ENCODE measurements around the gene GSG1L2. TPM values are rescaled to one million over a fixed set of nuclear protein-coding genes. Genes with fewer than 3 reads are reported as not detected.

Gene GSG1L2
- polyA plus RNA-seq, 1 donor (not counting 4 experiments of a cell fraction or from before 2014, with no cell fraction given), result not detected

DNA sequence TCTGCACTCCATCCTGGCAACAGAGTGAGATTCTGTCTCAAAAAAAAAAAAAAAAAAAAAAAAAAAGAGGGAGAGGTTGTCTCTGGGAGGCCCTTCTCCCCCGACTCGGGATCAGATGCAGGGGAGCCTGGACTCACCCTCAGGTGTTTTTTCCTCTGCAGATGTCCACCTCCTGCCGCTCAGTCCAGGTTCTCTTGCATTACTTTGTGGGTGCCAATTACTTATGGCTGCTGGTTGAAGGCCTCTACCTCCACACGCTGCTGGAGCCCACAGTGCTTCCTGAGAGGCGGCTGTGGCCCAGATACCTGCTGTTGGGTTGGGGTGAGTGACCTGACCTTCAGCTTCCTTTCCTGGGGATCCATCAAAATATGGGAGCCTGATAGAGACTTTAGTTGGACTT is 37.9 kb upstream of the GSG1L2 start:
- Histone ChIP-seq H3K27ac (ENCODE audit: control insufficient read depth, insufficient read depth, low read length) (no peak overlapping the region), H2AFZ (ENCODE audit: control insufficient read depth, low read length) (no peak overlapping the region), H3K36me3 (ENCODE audit: control insufficient read depth in 2 of 2, extremely low read depth in 1 of 2, insufficient read depth in 2 of 2, low read length in 2 of 2) (no peaks in the 10 kb centered on the region), H3K9ac (ENCODE audit: control insufficient read depth, extremely low read depth, insufficient read depth, low read length) (no peak overlapping the region), H3K4me3 (ENCODE audit: control insufficient read depth in 2 of 3, extremely low read depth in 1 of 3, insufficient read depth in 2 of 3, low read depth in 1 of 3, low read length in 3 of 3) (no peak overlapping the region), H3K4me2 (ENCODE audit: control insufficient read depth, extremely low read depth, insufficient read depth, low read depth, low read length) (no peak overlapping the region), H3K27me3 (ENCODE audit: control insufficient read depth, extremely low read depth, insufficient read depth, low read length) (no peaks in the 10 kb centered on the region), H3K9me1 (ENCODE audit: control insufficient read depth, extremely low read depth, insufficient read depth, low read length) (no peaks in the 10 kb centered on the region), H3K4me1 (ENCODE audit: control insufficient read depth, extremely low read depth, insufficient read depth, low read length) (no peaks in the 10 kb centered on the region), H4K20me1 (ENCODE audit: control insufficient read depth, extremely low read depth, insufficient read depth, low read length) (no peaks in the 10 kb centered on the region), H3K9me3 (ENCODE audit: control insufficient read depth, low read depth, low read length) (no peaks in the 10 kb centered on the region), H3K79me2 (ENCODE audit: control insufficient read depth, insufficient read depth, low read length) (no peaks in the 10 kb centered on the region)
- DNase-seq (ENCODE audit: low read depth, low spot score) (no peak), FAIRE-seq (no peak)
- no peak for TF ChIP-seq EZH2 (IDR thresholded peaks at IDR 0.05; ENCODE audit: low read length)
- TF ChIP-seq, protein P1, sequence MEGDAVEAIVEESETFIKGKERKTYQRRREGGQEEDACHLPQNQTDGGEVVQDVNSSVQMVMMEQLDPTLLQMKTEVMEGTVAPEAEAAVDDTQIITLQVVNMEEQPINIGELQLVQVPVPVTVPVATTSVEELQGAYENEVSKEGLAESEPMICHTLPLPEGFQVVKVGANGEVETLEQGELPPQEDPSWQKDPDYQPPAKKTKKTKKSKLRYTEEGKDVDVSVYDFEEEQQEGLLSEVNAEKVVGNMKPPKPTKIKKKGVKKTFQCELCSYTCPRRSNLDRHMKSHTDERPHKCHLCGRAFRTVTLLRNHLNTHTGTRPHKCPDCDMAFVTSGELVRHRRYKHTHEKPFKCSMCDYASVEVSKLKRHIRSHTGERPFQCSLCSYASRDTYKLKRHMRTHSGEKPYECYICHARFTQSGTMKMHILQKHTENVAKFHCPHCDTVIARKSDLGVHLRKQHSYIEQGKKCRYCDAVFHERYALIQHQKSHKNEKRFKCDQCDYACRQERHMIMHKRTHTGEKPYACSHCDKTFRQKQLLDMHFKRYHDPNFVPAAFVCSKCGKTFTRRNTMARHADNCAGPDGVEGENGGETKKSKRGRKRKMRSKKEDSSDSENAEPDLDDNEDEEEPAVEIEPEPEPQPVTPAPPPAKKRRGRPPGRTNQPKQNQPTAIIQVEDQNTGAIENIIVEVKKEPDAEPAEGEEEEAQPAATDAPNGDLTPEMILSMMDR (optimal IDR thresholded peaks at IDR 0.05 in 1 of 3, IDR thresholded peaks at IDR 0.05 in 1 of 3, conservative IDR thresholded peaks at IDR 0.05 in 1 of 3; ENCODE audit: extremely low read depth in 1 of 3, insufficient read depth in 2 of 3, low read length in 3 of 3), result no peak
- dilution Hi-C loops (cut with MboI; ENCODE audit: extremely low pct_ligation_motif_present, low sequenced_read_pairs), result no loop called here

DNA sequence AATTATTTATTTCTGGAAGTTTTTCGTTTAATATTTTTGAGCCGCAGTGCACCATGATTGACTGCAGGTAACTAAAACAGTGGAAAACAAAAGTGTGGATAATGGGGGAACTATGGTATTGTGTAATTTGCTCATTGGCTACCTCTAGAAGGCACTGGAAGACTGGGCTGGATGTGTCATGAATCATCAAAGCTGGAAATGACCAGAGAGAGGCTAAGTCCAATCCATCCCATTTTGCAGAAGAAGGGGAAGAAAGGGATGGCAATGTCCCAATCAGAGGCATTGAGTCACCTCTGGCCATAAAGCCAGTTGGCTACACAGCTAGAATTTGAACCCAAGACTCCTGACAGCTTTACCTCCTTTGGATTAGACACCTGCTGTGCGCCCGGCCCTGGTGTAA is 33.2 kb upstream of the GSG1L2 start:
- no peaks in the 10 kb centered on the region for H3K4me1 ChIP-seq (ENCODE audit: control insufficient read depth, extremely low read depth, insufficient read depth, low read length)
- no peak overlapping the region for H3K4me2 ChIP-seq (ENCODE audit: control insufficient read depth, extremely low read depth, insufficient read depth, low read depth, low read length)
- H3K36me3 ChIP-seq (ENCODE audit: control insufficient read depth in 2 of 2, extremely low read depth in 1 of 2, insufficient read depth in 2 of 2, low read length in 2 of 2), result no peaks in the 10 kb centered on the region
- TF ChIP-seq EZH2 (IDR thresholded peaks at IDR 0.05; ENCODE audit: low read length), result no peak
- TF ChIP-seq, protein P1 (optimal IDR thresholded peaks at IDR 0.05 in 1 of 3, IDR thresholded peaks at IDR 0.05 in 1 of 3, conservative IDR thresholded peaks at IDR 0.05 in 1 of 3; ENCODE audit: extremely low read depth in 1 of 3, insufficient read depth in 2 of 3, low read length in 3 of 3), result no peak
- FAIRE-seq (no peak), DNase-seq (ENCODE audit: low read depth, low spot score) (no peak)
- H3K9me1 ChIP-seq (ENCODE audit: control insufficient read depth, extremely low read depth, insufficient read depth, low read length), result no peaks in the 10 kb centered on the region
- no peaks in the 10 kb centered on the region for H3K9me3 ChIP-seq (ENCODE audit: control insufficient read depth, low read depth, low read length)
- dilution Hi-C loops (cut with MboI; ENCODE audit: extremely low pct_ligation_motif_present, low sequenced_read_pairs), result no loop called here
- H3K27ac ChIP-seq (ENCODE audit: control insufficient read depth, insufficient read depth, low read length), result no peak overlapping the region
- no peak overlapping the region for H3K9ac ChIP-seq (ENCODE audit: control insufficient read depth, extremely low read depth, insufficient read depth, low read length)
- no peaks in the 10 kb centered on the region for H3K27me3 ChIP-seq (ENCODE audit: control insufficient read depth, extremely low read depth, insufficient read depth, low read length)
- H4K20me1 ChIP-seq (ENCODE audit: control insufficient read depth, extremely low read depth, insufficient read depth, low read length), result no peaks in the 10 kb centered on the region
- no peak overlapping the region for H3K4me3 ChIP-seq (ENCODE audit: control insufficient read depth in 2 of 3, extremely low read depth in 1 of 3, insufficient read depth in 2 of 3, low read depth in 1 of 3, low read length in 3 of 3)
- no peaks in the 10 kb centered on the region for H3K79me2 ChIP-seq (ENCODE audit: control insufficient read depth, insufficient read depth, low read length)
- H2AFZ ChIP-seq (ENCODE audit: control insufficient read depth, low read length), result no peak overlapping the region

All from keratinocyte (primary cell).